Activated T-helper 2 cell treated with anti-CD3 and anti-CD28 coated beads, Interferon-gamma antibody, Interleukin-2, Interleukin-4, amounts not matched to agents 10 μg/mL and 5 μg/mL and 100 μg/mL, durations not matched to agents 14 hours and 24 hours and 36 hours (primary cell): Measurements from ENCODE around the gene SCG2. TPM values are rescaled to one million over a fixed set of nuclear protein-coding genes. Genes with fewer than 3 reads are reported as not detected.

Experiments used
- DNase-seq: peaks from one replicate; pipeline ENCODE4 v3.0.0; 2021; ENCODE audit warnings: low spot score
- H3K27ac Mint-ChIP-seq: one replicate; pipeline ENCODE4 v1.8.0; 2021; ENCODE audit warnings: mixed read lengths
- H3K27me3 Mint-ChIP-seq: one replicate; pipeline ENCODE4 v1.8.0; 2021; ENCODE audit warnings: low read depth, mixed read lengths
- H3K36me3 Mint-ChIP-seq: one replicate; pipeline ENCODE4 v1.8.0; 2021; ENCODE audit warnings: low read depth, mixed read lengths
- H3K4me1 Mint-ChIP-seq: one replicate; pipeline ENCODE4 v1.8.0; 2021; ENCODE audit warnings: low read depth, mixed read lengths
- H3K4me3 Mint-ChIP-seq: one replicate; pipeline ENCODE4 v1.8.0; 2021; ENCODE audit warnings: low read depth, mild to moderate bottlenecking, moderate library complexity, mixed read lengths
- H3K9me3 Mint-ChIP-seq: one replicate; pipeline ENCODE4 v1.8.0; 2021; ENCODE audit warnings: mixed read lengths
- intact Hi-C: fragments of 100-400 bp; cut with micrococcal nuclease; formaldehyde crosslinking; loops from one replicate; pipeline ENCODE4 v1.15.1; 2023
- total RNA-seq: library from RNA; stranded (reverse); gene quantifications from 2 replicates; pipeline ENCODE4 v1.2.3, GENCODE V29; 2022

SCG2 gene
- total RNA-seq, 1 donor from 2014 or later, result not detected

GRCh38 chr2:223549215-223549614 lies 52.9 kb downstream of the SCG2 start:
- H3K9me3 Mint-ChIP-seq, result no peaks in the 10 kb centered on the region
- H3K27me3 Mint-ChIP-seq, result no peaks in the 10 kb centered on the region
- intact Hi-C loops, result no loop called here
- no peak for DNase-seq
- H3K4me1 Mint-ChIP-seq, result no peaks in the 10 kb centered on the region
- no peak overlapping the region for H3K4me3 Mint-ChIP-seq
- H3K27ac Mint-ChIP-seq, result no peak overlapping the region
- H3K36me3 Mint-ChIP-seq, result no peaks in the 10 kb centered on the region

- H3K4me3 Mint-ChIP-seq, result no peak overlapping the region
- no peak for DNase-seq
- H3K27ac Mint-ChIP-seq, result no peak overlapping the region
- H3K27me3 Mint-ChIP-seq, result no peaks in the 10 kb centered on the region
- no peaks in the 10 kb centered on the region for H3K36me3 Mint-ChIP-seq
- H3K9me3 Mint-ChIP-seq, result no peaks in the 10 kb centered on the region
- intact Hi-C loops, result no loop called here
- H3K4me1 Mint-ChIP-seq, result no peaks in the 10 kb centered on the region
Measured at GRCh38 chr2:223548194-223548593, 54.0 kb downstream of the SCG2 start.

Other genes starting within 250 kb of the SCG2 start
- gene AP1S3, start 235.2 kb upstream of the SCG2 start, total RNA-seq, result 12.7 and 13.9 TPM in 2 replicates